ENCODE measurements around the gene PSMA5. TPM values are rescaled to one million over a fixed set of nuclear protein-coding genes. Genes with fewer than 3 reads are reported as not detected.

PSMA5 gene
- total RNA-seq, 1 donor from 2014 or later: 23.1 TPM

DNA sequence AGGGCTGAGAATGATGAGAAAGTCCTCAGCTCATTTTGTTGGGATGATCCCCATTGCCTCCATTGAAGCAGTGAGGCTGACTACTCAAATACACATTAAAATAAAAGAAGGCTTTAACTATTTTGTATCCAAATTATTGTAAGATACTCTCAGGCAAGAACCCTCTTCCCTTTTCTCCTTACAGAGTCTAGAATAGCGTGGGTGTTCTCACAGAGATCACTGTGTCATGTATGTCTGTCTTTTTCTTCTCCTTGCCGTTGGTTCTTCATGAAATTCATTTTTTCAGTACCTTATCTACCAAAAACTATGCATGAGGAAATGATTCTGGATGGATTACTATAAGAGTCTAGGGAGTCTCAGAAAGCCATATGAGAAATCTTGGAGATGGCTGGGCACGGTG lies 58.6 kb downstream of the PSMA5 start:
- Histone ChIP-seq H3K27me3 (no peaks in the 10 kb centered on the region), H3K4me1 (peaks cover 14% of the 10 kb centered on the region), H3K4me3 (no peak overlapping the region), H3K9me3 (no peaks in the 10 kb centered on the region), H3K36me3 (peaks cover 0 to 7% of the 10 kb centered on the region in 2 donors), H3K27ac (no peak overlapping the region)
- no peak for DNase-seq (ENCODE audit: extremely low spot score in 2 of 2)
- no peak for TF ChIP-seq POLR2A (IDR thresholded peaks at IDR 0.05)
- intact Hi-C loops (cut with DNase I): no loop called here

DNA sequence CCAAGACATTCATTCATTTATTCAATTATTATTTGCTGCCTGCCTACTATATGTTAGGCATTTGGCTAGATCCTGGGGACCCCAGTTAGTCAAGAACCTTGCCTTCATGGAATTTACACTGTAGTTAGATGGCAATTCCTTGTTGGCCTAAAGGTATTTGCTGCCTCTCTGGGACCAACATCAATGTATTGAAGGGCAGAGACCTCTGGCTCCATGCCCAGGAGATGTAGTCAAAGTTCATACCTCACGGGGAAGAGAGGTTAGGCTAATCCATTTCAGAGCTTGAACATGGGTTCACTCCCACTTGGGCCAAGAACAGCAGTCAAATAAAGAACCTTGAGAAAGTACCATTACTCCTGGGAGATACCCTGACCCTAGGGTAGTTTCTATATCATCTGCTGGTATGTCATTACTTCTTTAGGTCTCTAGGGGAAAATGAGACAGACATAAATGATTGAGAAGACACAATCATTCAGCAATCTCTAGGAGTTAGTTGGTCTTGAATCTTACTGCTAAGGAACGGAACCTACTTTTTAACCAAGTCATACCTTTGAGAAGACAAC lies 60.5 kb downstream of the PSMA5 start:
- Histone ChIP-seq H3K27me3 (no peaks in the 10 kb centered on the region), H3K9me3 (no peaks in the 10 kb centered on the region), H3K27ac (no peak overlapping the region), H3K4me1 (peaks cover 8% of the 10 kb centered on the region), H3K4me3 (no peak overlapping the region), H3K36me3 (peaks cover 0 to 7% of the 10 kb centered on the region in 2 donors)
- TF ChIP-seq, protein P1, sequence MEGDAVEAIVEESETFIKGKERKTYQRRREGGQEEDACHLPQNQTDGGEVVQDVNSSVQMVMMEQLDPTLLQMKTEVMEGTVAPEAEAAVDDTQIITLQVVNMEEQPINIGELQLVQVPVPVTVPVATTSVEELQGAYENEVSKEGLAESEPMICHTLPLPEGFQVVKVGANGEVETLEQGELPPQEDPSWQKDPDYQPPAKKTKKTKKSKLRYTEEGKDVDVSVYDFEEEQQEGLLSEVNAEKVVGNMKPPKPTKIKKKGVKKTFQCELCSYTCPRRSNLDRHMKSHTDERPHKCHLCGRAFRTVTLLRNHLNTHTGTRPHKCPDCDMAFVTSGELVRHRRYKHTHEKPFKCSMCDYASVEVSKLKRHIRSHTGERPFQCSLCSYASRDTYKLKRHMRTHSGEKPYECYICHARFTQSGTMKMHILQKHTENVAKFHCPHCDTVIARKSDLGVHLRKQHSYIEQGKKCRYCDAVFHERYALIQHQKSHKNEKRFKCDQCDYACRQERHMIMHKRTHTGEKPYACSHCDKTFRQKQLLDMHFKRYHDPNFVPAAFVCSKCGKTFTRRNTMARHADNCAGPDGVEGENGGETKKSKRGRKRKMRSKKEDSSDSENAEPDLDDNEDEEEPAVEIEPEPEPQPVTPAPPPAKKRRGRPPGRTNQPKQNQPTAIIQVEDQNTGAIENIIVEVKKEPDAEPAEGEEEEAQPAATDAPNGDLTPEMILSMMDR (IDR thresholded peaks at IDR 0.05): no peak
- TF ChIP-seq POLR2AphosphoS5 (IDR thresholded peaks at IDR 0.05; ENCODE audit: insufficient read depth in 1 of 2, low read depth in 1 of 2) (no peak), POLR2A (IDR thresholded peaks at IDR 0.05) (no peak)
- intact Hi-C loops (cut with DNase I): no loop called here
- no peak for DNase-seq (ENCODE audit: extremely low spot score in 2 of 2)

DNA sequence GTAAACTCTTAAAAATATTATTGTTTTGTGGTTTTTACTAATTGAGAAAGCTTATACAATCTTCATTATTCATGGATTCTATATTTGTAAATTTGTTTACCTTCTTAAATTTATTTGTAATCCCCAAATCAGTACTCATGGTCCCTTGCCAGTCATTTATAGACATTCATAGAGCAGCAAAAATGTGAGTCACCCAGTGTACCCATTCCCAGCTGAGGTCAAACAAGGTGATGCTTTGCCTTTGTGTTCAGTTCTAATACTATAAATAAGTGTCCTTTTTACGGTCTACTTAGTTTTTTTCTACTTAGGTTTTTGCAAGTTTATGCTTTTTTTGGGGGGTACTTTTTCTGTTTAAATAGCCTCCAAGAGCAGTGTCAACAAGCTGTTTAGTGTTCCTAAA lies 64.6 kb downstream of the PSMA5 start:
- no peak for DNase-seq (ENCODE audit: extremely low spot score in 2 of 2)
- no peaks in the 10 kb centered on the region for H3K9me3 ChIP-seq
- peaks cover 0 to 2% of the 10 kb centered on the region in 2 donors for H3K36me3 ChIP-seq
- no peaks in the 10 kb centered on the region for H3K27me3 ChIP-seq
- peaks cover 8% of the 10 kb centered on the region for H3K4me1 ChIP-seq
- no peak overlapping the region for H3K4me3 ChIP-seq
- H3K27ac ChIP-seq: no peak overlapping the region
- TF ChIP-seq POLR2AphosphoS5 (IDR thresholded peaks at IDR 0.05; ENCODE audit: insufficient read depth in 1 of 2, low read depth in 1 of 2): no peak
- TF ChIP-seq, protein P1 (IDR thresholded peaks at IDR 0.05): no peak
- no peak for TF ChIP-seq POLR2A (IDR thresholded peaks at IDR 0.05)
- intact Hi-C loops (cut with DNase I): no loop called here

DNA sequence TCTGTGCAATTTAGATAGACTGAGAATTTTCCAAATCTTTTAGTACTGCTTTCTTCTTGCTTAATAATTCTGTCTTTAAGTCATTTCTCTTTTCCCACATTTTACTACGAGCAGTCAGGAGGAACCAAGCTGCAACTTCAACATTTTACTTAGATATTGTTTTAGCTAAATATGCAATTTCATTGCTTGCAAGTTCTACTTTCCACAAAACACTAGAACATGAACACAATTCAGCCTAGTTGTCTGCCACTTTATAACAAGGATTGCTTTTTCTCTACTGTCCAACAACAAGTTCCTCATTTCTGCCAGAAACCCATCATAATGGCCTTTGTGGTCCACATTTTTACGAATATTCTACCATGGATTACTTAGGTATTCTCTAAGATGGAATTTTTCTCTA lies 65.2 kb downstream of the PSMA5 start:
- no peak for DNase-seq (ENCODE audit: extremely low spot score in 2 of 2)
- intact Hi-C loops (cut with DNase I): no loop called here
- Histone ChIP-seq H3K4me3 (no peak overlapping the region), H3K36me3 (no peaks in the 10 kb centered on the region), H3K27ac (no peak overlapping the region), H3K27me3 (no peaks in the 10 kb centered on the region), H3K4me1 (peaks cover 8% of the 10 kb centered on the region), H3K9me3 (no peaks in the 10 kb centered on the region)
- TF ChIP-seq POLR2A (IDR thresholded peaks at IDR 0.05) (no peak), POLR2AphosphoS5 (IDR thresholded peaks at IDR 0.05; ENCODE audit: insufficient read depth in 1 of 2, low read depth in 1 of 2) (no peak)
- TF ChIP-seq, protein P1 (IDR thresholded peaks at IDR 0.05): no peak

DNA sequence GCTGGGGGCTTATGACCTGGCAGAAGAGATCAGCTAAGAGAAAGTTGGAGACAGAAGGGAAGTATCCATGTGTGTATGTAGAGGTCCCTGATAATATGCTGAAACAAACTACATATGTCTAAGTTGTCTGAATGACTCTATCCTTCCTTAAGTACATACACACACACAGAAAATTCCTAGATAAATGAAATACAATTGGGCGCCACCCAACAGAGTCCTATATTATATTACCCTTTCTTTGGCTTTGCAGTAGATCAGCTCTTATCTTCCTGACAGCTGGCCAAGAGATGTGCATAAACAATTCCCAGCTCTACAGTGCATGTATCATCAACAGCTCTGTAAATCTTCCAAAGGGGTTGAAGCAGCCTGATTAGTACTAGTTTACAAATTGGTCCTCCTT lies 68.6 kb downstream of the PSMA5 start:
- Histone ChIP-seq H3K4me1 (peaks cover 8% of the 10 kb centered on the region), H3K4me3 (no peak overlapping the region), H3K36me3 (no peaks in the 10 kb centered on the region), H3K27me3 (no peaks in the 10 kb centered on the region), H3K9me3 (no peaks in the 10 kb centered on the region), H3K27ac (no peak overlapping the region)
- intact Hi-C loops (cut with DNase I): no loop called here
- DNase-seq (ENCODE audit: extremely low spot score in 2 of 2): no peak
- TF ChIP-seq, protein P1 (IDR thresholded peaks at IDR 0.05): no peak
- TF ChIP-seq POLR2AphosphoS5 (IDR thresholded peaks at IDR 0.05; ENCODE audit: insufficient read depth in 1 of 2, low read depth in 1 of 2) (no peak), POLR2A (IDR thresholded peaks at IDR 0.05) (no peak)

All from vagina (tissue), 2 donors.